ENCODE measurements around the gene BFSP1.

The BFSP1 gene

DNA sequence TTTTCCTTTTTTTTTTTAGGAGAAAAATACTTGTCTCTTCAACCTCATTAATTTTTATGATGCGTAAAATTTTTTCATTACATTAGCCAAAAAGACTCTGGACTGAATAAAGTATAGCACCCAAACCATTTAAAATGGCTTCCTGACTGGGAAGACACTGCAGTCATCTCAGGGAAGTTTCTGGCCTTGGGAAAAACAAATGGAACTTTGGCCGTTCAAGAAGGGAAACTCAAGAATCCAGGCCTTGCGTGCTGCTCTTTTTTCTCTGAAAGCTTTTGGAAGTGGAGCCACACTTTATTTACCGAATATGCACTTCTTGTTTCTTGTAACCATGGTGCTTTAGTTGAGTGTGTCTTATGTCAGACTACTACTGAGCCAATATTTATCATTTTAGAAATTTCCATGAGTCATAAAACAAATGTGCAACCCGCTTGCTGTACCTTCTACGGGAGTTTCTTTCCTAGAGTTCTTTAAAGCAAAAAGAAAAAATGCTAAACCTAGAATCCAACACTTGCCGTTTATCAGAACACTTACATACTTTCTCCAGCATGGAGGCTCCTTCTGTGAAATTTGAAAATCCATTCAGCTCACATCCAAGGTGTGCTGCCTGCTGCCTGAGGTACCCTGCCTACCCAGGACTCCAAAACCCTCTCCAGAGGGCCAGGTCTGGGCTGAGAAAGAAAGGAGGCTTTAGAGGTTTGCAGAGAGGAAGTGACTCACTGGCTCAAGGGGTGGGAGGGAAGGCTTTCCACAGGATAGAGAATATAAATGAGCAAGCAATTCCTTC, 27.2 kb upstream of the BFSP1 start:
- FAIRE-seq: no peak
- no peak for DNase-seq (ENCODE audit: extremely low spot score, insufficient read length, low read depth)

GRCh38 chr20:17557675-17558006, 26.5 kb upstream of the BFSP1 start:
- DNase-seq (ENCODE audit: extremely low spot score, insufficient read length, low read depth): no peak
- no peak for FAIRE-seq

GRCh38 chr20:17556837-17557674, 25.9 kb upstream of the BFSP1 start:
- FAIRE-seq (no peak), DNase-seq (ENCODE audit: extremely low spot score, insufficient read length, low read depth) (no peak)

GRCh38 chr20:17555106-17555505, 23.9 kb upstream of the BFSP1 start:
- no peak for FAIRE-seq
- no peak for DNase-seq (ENCODE audit: extremely low spot score, insufficient read length, low read depth)

DNA sequence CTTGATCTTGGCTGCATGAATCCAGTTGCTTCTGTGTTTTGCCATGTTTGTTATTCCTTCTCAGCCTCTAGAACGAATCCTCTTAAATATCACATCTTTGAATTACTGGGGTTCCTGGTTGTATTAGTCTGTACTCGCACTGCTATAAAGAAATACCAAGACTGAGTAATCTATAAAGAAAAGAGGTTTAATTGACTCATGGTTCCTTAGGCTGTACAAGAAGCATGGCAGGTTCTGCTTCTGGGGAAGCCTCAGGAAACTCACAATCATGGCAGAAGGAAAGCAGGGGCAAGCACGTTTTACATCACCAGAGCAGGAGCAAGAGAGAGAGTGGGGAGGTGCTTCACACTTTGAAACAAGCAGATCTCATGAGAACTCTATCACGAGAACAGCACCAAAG, 18.0 kb upstream of the BFSP1 start:
- DNase-seq (ENCODE audit: extremely low spot score, insufficient read length, low read depth) (no peak), FAIRE-seq (no peak)

GRCh38 chr20:17545127-17545526, 13.9 kb upstream of the BFSP1 start:
- DNase-seq (ENCODE audit: extremely low spot score, insufficient read length, low read depth) (no peak), FAIRE-seq (no peak)

GRCh38 chr20:17543531-17544131, 12.5 kb upstream of the BFSP1 start:
- FAIRE-seq: no peak
- DNase-seq (ENCODE audit: extremely low spot score, insufficient read length, low read depth): no peak

- no peak for FAIRE-seq
- DNase-seq (ENCODE audit: extremely low spot score, insufficient read length, low read depth): no peak
These were observed 11.8 kb upstream of the BFSP1 start for GRCh38 chr20:17542993-17543412.

GRCh38 chr20:17542481-17542880, 11.3 kb upstream of the BFSP1 start:
- DNase-seq (ENCODE audit: extremely low spot score, insufficient read length, low read depth) (no peak), FAIRE-seq (no peak)

DNA sequence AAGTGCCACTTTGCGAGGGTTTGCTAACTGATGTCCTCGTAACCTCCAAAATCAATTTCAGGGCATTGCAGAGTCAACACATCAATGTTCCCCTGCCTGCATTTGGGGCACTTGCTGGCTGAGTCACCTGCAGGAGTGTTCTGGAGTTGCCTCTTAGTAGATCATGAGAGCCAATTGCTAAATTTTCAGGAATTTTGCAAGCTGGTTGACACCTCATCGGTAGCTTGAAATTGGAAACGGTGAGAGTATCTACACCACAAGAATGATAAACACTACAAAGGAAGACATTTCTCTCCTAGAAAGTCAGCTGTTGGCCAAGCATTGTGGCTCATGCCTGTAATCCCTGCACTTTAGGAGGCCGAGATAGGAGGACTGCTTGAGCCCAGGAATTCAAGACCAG, 10.8 kb upstream of the BFSP1 start:
- FAIRE-seq (no peak), DNase-seq (ENCODE audit: extremely low spot score, insufficient read length, low read depth) (no peak)

- FAIRE-seq (no peak), DNase-seq (ENCODE audit: extremely low spot score, insufficient read length, low read depth) (no peak)
These were observed 10.4 kb upstream of the BFSP1 start for GRCh38 chr20:17541596-17541995.

GRCh38 chr20:17538517-17539170, 7.5 kb upstream of the BFSP1 start:
- FAIRE-seq: no peak
- peak; percentile 28 for DNase-seq (ENCODE audit: extremely low spot score, insufficient read length, low read depth)

- no peak for FAIRE-seq
These were observed 6.8 kb upstream of the BFSP1 start for GRCh38 chr20:17537959-17538358.

GRCh38 chr20:17536944-17537444, 5.8 kb upstream of the BFSP1 start:
- FAIRE-seq: peak; percentile 78
- peak; percentile 48 for DNase-seq (ENCODE audit: extremely low spot score, insufficient read length, low read depth)

More at GRCh38 chr20:17537959-17538358, 6.8 kb upstream of the BFSP1 start:
- no peak for DNase-seq (ENCODE audit: extremely low spot score, insufficient read length, low read depth)

DNA sequence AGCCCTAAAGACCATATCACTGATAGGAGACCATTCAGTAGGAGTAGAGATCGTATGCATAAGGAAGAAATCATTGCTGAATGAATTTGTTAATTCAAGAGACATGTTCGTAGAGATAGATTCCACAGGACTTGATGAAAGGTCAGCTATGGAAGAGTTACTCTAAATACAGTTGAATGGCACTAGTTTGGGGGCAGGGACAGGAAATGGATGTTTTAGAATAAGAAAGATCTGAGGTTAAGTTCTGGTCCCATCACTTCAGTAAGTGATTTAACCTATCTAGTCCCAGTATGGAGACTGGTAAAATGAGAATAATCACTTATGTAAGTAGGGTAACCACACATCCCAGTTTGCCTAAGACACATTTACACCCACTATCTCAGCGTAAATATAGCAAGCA, 2.9 kb upstream of the BFSP1 start:
- FAIRE-seq: no peak

GRCh38 chr20:17533396-17533795, 2.2 kb upstream of the BFSP1 start:
- FAIRE-seq: no peak
- DNase-seq (ENCODE audit: extremely low spot score, insufficient read length, low read depth): no peak

More for the DNA sequence above, 2.9 kb upstream of the BFSP1 start:
- no peak for DNase-seq (ENCODE audit: extremely low spot score, insufficient read length, low read depth)

DNA sequence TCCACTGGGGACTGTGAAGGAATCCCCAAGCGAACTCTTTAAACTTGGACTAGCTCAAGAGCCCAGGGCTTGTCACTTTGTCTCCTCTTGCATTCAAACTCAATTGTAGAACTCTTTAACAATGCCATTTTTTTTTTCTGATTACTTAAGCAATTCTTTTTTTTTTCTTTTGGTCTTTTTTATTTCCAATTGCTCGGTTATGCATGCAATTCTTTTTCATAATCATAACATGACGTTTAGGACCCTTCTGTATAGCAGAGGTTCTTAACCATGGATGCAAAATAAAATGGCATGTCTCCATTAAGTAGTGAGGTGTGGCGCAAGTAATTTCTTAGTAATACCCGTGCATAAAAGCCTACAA, 466 bp upstream of the BFSP1 start:
- FAIRE-seq (no peak), DNase-seq (ENCODE audit: extremely low spot score, insufficient read length, low read depth) (no peak)

GRCh38 chr20:17530153-17530552, 1.0 kb downstream of the BFSP1 start:
- DNase-seq (ENCODE audit: extremely low spot score, insufficient read length, low read depth) (no peak), FAIRE-seq (no peak)

DNA sequence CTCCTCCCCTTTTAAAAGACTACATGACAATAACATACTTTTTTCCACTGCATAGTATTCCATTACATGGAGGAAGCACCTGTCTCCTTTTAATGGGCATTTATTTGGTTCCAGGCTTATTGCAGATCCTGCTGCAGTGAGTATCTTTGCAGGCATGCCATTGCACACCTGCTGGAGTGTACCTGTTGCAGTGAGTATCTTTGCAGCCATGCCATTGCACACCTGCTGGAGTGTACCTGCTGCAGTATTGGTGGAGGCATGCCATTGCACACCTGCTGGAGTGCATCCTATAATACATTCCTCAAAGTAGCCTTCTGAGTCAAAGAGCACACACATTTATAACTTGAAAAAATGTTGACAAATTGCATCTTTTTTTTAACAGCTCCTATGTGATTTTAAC, 1.6 kb downstream of the BFSP1 start:
- no peak for DNase-seq (ENCODE audit: extremely low spot score, insufficient read length, low read depth)
- FAIRE-seq: no peak

GRCh38 chr20:17525650-17526049, 5.5 kb downstream of the BFSP1 start:
- FAIRE-seq (peak; percentile 60), DNase-seq (ENCODE audit: extremely low spot score, insufficient read length, low read depth) (no peak)
